ENCODE data around the gene DIPK1B.

DNA sequence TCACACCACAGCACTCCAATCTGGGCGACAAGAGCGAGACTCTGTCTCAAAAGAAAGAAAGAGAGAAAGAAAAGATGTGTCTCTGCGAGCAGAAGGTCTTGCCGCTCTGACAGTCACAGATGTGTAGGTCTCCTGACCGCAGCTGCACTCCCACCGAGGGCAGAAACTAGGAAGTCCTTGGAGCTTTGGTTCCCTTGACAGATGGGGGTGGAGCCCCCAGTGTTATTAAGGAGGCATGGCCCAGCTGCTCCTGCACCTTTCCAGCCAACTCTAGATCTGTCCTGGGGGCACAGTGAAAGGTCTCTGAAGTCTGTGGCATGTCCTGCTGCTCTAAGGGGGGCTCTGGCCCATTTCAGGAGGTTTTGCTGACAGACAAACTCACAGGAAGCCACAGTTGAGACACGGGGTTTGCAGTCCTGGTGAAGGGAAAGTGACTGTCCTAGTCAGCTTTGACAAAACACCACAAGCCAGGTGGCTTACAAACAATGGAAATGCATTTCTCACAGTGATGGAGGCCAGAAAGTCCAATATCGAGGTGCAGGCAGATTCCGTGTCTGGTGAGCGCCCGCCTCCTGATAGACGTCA lies 9.0 kb upstream of the DIPK1B start:
- TF ChIP-seq USF1 (CRISPR knock-in tag; IDR thresholded peaks at IDR 0.05): no peak
- TF ChIP-seq, protein P1, sequence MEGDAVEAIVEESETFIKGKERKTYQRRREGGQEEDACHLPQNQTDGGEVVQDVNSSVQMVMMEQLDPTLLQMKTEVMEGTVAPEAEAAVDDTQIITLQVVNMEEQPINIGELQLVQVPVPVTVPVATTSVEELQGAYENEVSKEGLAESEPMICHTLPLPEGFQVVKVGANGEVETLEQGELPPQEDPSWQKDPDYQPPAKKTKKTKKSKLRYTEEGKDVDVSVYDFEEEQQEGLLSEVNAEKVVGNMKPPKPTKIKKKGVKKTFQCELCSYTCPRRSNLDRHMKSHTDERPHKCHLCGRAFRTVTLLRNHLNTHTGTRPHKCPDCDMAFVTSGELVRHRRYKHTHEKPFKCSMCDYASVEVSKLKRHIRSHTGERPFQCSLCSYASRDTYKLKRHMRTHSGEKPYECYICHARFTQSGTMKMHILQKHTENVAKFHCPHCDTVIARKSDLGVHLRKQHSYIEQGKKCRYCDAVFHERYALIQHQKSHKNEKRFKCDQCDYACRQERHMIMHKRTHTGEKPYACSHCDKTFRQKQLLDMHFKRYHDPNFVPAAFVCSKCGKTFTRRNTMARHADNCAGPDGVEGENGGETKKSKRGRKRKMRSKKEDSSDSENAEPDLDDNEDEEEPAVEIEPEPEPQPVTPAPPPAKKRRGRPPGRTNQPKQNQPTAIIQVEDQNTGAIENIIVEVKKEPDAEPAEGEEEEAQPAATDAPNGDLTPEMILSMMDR (IDR thresholded peaks at IDR 0.05): no peak
- no peak for TF ChIP-seq ELF4 (CRISPR knock-in tag; IDR thresholded peaks at IDR 0.05; ENCODE audit: low read depth)
- no peak for TF ChIP-seq NFATC4 (CRISPR knock-in tag; IDR thresholded peaks at IDR 0.05)
- TF ChIP-seq PRDM15 (CRISPR knock-in tag; IDR thresholded peaks at IDR 0.05): no peak
- no peak for TF ChIP-seq NR1H2 (CRISPR knock-in tag; IDR thresholded peaks at IDR 0.05)
- no peak for TF ChIP-seq RELA (CRISPR knock-in tag; IDR thresholded peaks at IDR 0.05; ENCODE audit: borderline replicate concordance)
- TF ChIP-seq MYBL2 (CRISPR knock-in tag; IDR thresholded peaks at IDR 0.05): no peak
- no peak for TF ChIP-seq FOXJ3 (CRISPR knock-in tag; IDR thresholded peaks at IDR 0.05; ENCODE audit: borderline replicate concordance)
- TF ChIP-seq ZNF138 (CRISPR knock-in tag; conservative IDR thresholded peaks at IDR 0.05): no peak
- TF ChIP-seq ESRRA (CRISPR knock-in tag; IDR thresholded peaks at IDR 0.05; ENCODE audit: borderline replicate concordance): no peak
- TF ChIP-seq ATF3 (CRISPR knock-in tag; conservative IDR thresholded peaks at IDR 0.05): no peak
- no peak for TF ChIP-seq ZNF423 (CRISPR knock-in tag; IDR thresholded peaks at IDR 0.05)
